GM23338 (cell line): ENCODE results near the gene UBE3B.

Source experiments
- CREB1 ChIP-seq: fragments of 250-450 bp; sonication (Bioruptor Pico); IDR thresholded peaks from 2 replicates; pipeline ENCODE4 v1.5.0; 2020; ENCODE audit warnings: low read depth, mild to moderate bottlenecking, moderate library complexity
- EZH2 ChIP-seq: fragments of 200-600 bp; sonication (generic); IDR thresholded peaks from one replicate; pipeline ENCODE4 v1.8.0; 2017; ENCODE audit warnings: antibody characterized with exemption, mild to moderate bottlenecking, low read depth; ENCODE audit not compliant: unreplicated experiment
- EZH2phosphoT487 ChIP-seq: fragments of 200-600 bp; sonication (generic); IDR thresholded peaks from one replicate; pipeline ENCODE4 v1.8.1; 2018; ENCODE audit warnings: antibody characterized with exemption; ENCODE audit not compliant: unreplicated experiment
- JUNB ChIP-seq: IDR thresholded peaks from one replicate; pipeline ENCODE4 v1.6.1; 2016; ENCODE audit warnings: antibody characterized with exemption; ENCODE audit not compliant: unreplicated experiment
- POLR2AphosphoS5 ChIP-seq: IDR thresholded peaks from 2 replicates; pipeline ENCODE4 v1.6.1; 2016; ENCODE audit warnings: antibody characterized with exemption, low read depth
- STAT1 ChIP-seq: IDR thresholded peaks from one replicate; pipeline ENCODE4 v1.6.1; 2016; ENCODE audit warnings: antibody characterized with exemption; ENCODE audit not compliant: unreplicated experiment
- TF ChIP-seq, protein P1 (sequence below), 2 experiments: fragments of 200-600 bp in 1 of 2; sonication (generic) in 1 of 2; conservative IDR thresholded peaks; 2 replicates each; pipeline versions ENCODE4 v1.5.1 to v1.6.1; 2016 to 2017; ENCODE audit warnings: antibody characterized with exemption in 2 of 2, low read depth in 2 of 2, mild to moderate bottlenecking in 2 of 2, moderate library complexity in 1 of 2
- TF ChIP-seq, protein P2 (sequence below): IDR thresholded peaks from 2 replicates; pipeline ENCODE4 v1.6.1; 2016; ENCODE audit warnings: antibody characterized with exemption
- TF ChIP-seq, protein P3 (sequence below): IDR thresholded peaks from one replicate; pipeline ENCODE4 v1.6.1; 2018; ENCODE audit warnings: antibody characterized with exemption; ENCODE audit not compliant: unreplicated experiment

DNA sequence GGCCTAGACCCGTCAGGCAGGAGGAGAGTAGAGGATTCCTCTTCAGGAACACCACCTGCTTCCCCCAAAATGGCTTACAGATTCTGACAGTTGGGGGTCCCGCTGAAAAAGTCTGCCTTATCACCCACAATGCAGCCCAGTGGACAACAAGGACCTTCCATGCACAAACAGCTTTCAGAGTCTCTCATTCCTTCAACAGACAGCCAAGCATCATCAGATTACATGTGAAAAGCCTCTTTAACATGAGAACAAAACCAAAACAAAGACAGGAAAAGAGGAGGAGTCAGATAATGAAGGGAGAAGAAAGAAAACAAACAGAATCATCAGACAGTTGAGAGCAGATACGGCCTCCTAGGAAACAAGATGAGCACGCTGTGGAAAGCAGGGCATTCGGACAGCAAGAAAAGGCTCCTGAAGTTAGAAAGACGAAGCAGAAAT, 18.6 kb upstream of the UBE3B start:
- TF ChIP-seq, protein P1, sequence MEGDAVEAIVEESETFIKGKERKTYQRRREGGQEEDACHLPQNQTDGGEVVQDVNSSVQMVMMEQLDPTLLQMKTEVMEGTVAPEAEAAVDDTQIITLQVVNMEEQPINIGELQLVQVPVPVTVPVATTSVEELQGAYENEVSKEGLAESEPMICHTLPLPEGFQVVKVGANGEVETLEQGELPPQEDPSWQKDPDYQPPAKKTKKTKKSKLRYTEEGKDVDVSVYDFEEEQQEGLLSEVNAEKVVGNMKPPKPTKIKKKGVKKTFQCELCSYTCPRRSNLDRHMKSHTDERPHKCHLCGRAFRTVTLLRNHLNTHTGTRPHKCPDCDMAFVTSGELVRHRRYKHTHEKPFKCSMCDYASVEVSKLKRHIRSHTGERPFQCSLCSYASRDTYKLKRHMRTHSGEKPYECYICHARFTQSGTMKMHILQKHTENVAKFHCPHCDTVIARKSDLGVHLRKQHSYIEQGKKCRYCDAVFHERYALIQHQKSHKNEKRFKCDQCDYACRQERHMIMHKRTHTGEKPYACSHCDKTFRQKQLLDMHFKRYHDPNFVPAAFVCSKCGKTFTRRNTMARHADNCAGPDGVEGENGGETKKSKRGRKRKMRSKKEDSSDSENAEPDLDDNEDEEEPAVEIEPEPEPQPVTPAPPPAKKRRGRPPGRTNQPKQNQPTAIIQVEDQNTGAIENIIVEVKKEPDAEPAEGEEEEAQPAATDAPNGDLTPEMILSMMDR (conservative IDR thresholded peaks at IDR 0.05; ENCODE audit: low read depth in 2 of 2) = no peak
- TF ChIP-seq POLR2AphosphoS5 (peak; percentile 43; the same call in 1 of the 2 replicates), JUNB (no peak), EZH2 (no peak), CREB1 (peak; percentile 41), EZH2phosphoT487 (no peak), STAT1 (no peak)
- TF ChIP-seq, protein P2, sequence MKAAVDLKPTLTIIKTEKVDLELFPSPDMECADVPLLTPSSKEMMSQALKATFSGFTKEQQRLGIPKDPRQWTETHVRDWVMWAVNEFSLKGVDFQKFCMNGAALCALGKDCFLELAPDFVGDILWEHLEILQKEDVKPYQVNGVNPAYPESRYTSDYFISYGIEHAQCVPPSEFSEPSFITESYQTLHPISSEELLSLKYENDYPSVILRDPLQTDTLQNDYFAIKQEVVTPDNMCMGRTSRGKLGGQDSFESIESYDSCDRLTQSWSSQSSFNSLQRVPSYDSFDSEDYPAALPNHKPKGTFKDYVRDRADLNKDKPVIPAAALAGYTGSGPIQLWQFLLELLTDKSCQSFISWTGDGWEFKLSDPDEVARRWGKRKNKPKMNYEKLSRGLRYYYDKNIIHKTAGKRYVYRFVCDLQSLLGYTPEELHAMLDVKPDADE = no peak
- TF ChIP-seq, protein P3, sequence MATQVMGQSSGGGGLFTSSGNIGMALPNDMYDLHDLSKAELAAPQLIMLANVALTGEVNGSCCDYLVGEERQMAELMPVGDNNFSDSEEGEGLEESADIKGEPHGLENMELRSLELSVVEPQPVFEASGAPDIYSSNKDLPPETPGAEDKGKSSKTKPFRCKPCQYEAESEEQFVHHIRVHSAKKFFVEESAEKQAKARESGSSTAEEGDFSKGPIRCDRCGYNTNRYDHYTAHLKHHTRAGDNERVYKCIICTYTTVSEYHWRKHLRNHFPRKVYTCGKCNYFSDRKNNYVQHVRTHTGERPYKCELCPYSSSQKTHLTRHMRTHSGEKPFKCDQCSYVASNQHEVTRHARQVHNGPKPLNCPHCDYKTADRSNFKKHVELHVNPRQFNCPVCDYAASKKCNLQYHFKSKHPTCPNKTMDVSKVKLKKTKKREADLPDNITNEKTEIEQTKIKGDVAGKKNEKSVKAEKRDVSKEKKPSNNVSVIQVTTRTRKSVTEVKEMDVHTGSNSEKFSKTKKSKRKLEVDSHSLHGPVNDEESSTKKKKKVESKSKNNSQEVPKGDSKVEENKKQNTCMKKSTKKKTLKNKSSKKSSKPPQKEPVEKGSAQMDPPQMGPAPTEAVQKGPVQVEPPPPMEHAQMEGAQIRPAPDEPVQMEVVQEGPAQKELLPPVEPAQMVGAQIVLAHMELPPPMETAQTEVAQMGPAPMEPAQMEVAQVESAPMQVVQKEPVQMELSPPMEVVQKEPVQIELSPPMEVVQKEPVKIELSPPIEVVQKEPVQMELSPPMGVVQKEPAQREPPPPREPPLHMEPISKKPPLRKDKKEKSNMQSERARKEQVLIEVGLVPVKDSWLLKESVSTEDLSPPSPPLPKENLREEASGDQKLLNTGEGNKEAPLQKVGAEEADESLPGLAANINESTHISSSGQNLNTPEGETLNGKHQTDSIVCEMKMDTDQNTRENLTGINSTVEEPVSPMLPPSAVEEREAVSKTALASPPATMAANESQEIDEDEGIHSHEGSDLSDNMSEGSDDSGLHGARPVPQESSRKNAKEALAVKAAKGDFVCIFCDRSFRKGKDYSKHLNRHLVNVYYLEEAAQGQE = no peak
